SK-N-SH (cell line): ENCODE data around the gene FMN1.

ENCODE experiments used
- GABPA ChIP-seq: IDR thresholded peaks from 2 replicates; pipeline ENCODE4 v1.4.0; 2012; ENCODE audit warnings: low read depth, mild to moderate bottlenecking
- MAX ChIP-seq: IDR thresholded peaks from 2 replicates; pipeline ENCODE4 v1.4.0; 2012; ENCODE audit warnings: low read depth
- PBX3 ChIP-seq: IDR thresholded peaks from 2 replicates; pipeline ENCODE4; 2012
- POLR2AphosphoS5 ChIP-seq: IDR thresholded peaks from 2 replicates; pipeline ENCODE4 v1.6.1; 2012; ENCODE audit warnings: low read depth, low read length
- SIN3A ChIP-seq: IDR thresholded peaks from 2 replicates; pipeline ENCODE4 v1.6.1; 2012; ENCODE audit warnings: low read depth, mild to moderate bottlenecking, low read length, moderate library complexity, borderline replicate concordance
- YY1 ChIP-seq: IDR thresholded peaks from 2 replicates; pipeline ENCODE4 v1.4.0; 2012; ENCODE audit warnings: low read depth, mild to moderate bottlenecking
- TF ChIP-seq, protein P1 (sequence below): IDR thresholded peaks from 2 replicates; pipeline ENCODE4 v1.6.1; 2012; ENCODE audit warnings: mild to moderate bottlenecking, low read depth, low read length, moderate library complexity
- TF ChIP-seq, protein P2 (sequence below): fragments of 200-600 bp; sonication (generic); IDR thresholded peaks from 2 replicates; pipeline ENCODE4 v1.6.1; 2017; ENCODE audit warnings: antibody characterized with exemption, mild to moderate bottlenecking, moderate library complexity

- no peak for TF ChIP-seq PBX3
- TF ChIP-seq POLR2AphosphoS5: no peak
- TF ChIP-seq MAX: no peak
- TF ChIP-seq, protein P1, sequence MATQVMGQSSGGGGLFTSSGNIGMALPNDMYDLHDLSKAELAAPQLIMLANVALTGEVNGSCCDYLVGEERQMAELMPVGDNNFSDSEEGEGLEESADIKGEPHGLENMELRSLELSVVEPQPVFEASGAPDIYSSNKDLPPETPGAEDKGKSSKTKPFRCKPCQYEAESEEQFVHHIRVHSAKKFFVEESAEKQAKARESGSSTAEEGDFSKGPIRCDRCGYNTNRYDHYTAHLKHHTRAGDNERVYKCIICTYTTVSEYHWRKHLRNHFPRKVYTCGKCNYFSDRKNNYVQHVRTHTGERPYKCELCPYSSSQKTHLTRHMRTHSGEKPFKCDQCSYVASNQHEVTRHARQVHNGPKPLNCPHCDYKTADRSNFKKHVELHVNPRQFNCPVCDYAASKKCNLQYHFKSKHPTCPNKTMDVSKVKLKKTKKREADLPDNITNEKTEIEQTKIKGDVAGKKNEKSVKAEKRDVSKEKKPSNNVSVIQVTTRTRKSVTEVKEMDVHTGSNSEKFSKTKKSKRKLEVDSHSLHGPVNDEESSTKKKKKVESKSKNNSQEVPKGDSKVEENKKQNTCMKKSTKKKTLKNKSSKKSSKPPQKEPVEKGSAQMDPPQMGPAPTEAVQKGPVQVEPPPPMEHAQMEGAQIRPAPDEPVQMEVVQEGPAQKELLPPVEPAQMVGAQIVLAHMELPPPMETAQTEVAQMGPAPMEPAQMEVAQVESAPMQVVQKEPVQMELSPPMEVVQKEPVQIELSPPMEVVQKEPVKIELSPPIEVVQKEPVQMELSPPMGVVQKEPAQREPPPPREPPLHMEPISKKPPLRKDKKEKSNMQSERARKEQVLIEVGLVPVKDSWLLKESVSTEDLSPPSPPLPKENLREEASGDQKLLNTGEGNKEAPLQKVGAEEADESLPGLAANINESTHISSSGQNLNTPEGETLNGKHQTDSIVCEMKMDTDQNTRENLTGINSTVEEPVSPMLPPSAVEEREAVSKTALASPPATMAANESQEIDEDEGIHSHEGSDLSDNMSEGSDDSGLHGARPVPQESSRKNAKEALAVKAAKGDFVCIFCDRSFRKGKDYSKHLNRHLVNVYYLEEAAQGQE: no peak
- TF ChIP-seq, protein P2, sequence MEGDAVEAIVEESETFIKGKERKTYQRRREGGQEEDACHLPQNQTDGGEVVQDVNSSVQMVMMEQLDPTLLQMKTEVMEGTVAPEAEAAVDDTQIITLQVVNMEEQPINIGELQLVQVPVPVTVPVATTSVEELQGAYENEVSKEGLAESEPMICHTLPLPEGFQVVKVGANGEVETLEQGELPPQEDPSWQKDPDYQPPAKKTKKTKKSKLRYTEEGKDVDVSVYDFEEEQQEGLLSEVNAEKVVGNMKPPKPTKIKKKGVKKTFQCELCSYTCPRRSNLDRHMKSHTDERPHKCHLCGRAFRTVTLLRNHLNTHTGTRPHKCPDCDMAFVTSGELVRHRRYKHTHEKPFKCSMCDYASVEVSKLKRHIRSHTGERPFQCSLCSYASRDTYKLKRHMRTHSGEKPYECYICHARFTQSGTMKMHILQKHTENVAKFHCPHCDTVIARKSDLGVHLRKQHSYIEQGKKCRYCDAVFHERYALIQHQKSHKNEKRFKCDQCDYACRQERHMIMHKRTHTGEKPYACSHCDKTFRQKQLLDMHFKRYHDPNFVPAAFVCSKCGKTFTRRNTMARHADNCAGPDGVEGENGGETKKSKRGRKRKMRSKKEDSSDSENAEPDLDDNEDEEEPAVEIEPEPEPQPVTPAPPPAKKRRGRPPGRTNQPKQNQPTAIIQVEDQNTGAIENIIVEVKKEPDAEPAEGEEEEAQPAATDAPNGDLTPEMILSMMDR: no peak
- no peak for TF ChIP-seq GABPA
- no peak for TF ChIP-seq SIN3A
- no peak for TF ChIP-seq YY1
These were observed 51.8 kb downstream of the FMN1 start for GRCh38 chr15:33142708-33143107.
